ENCODE results near the gene FCRLB.

- TF ChIP-seq, protein P1, sequence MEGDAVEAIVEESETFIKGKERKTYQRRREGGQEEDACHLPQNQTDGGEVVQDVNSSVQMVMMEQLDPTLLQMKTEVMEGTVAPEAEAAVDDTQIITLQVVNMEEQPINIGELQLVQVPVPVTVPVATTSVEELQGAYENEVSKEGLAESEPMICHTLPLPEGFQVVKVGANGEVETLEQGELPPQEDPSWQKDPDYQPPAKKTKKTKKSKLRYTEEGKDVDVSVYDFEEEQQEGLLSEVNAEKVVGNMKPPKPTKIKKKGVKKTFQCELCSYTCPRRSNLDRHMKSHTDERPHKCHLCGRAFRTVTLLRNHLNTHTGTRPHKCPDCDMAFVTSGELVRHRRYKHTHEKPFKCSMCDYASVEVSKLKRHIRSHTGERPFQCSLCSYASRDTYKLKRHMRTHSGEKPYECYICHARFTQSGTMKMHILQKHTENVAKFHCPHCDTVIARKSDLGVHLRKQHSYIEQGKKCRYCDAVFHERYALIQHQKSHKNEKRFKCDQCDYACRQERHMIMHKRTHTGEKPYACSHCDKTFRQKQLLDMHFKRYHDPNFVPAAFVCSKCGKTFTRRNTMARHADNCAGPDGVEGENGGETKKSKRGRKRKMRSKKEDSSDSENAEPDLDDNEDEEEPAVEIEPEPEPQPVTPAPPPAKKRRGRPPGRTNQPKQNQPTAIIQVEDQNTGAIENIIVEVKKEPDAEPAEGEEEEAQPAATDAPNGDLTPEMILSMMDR (IDR thresholded peaks at IDR 0.05) = no peak
- TF ChIP-seq POLR2A (IDR thresholded peaks at IDR 0.05) = no peak
Measured at GRCh38 chr1:161777261-161777660, 55.9 kb downstream of the FCRLB start.
